ENCODE results near the gene TTR. TPM values are rescaled to one million over a fixed set of nuclear protein-coding genes. Genes with fewer than 3 reads are reported as not detected.

Gene TTR
- total and polyA plus RNA-seq, 4 donors, result 0.51 TPM; not detected in 3

DNA sequence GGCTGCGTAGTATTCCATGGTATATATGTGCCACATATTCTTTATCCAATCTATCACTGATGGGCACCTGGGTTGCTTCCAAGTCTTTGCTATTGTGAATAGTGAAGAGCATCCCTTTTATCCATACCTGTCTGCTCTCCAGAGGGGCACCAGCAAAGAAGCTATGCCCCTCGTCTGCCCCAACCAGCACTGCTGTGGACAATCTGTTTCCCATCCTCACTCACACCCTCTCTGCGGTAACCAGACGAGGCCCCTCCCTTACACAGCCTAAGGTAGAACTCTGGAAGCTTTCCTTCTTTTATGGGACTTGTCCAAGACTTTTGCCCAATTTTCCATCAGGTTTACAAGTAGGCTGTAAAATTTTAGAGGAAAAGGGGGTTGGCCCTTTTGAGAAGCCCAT, 24.9 kb downstream of the TTR start:
- Histone ChIP-seq H3K9me3 (ENCODE audit: control insufficient read depth, low read length) (no peaks in the 10 kb centered on the region), H3K36me3 (ENCODE audit: control insufficient read depth in 1 of 2, insufficient read depth in 2 of 2, low read length in 1 of 2) (no peaks in the 10 kb centered on the region), H3K27ac (ENCODE audit: low read depth in 1 of 2, low read length in 2 of 2) (no peak overlapping the region), H3K4me3 (ENCODE audit: low read length in 2 of 2) (no peak overlapping the region), H3K27me3 (ENCODE audit: control insufficient read depth in 1 of 2, insufficient read depth in 2 of 2, low read length in 1 of 2) (no peaks in the 10 kb centered on the region), H3K4me1 (ENCODE audit: control insufficient read depth in 1 of 2, insufficient read depth in 2 of 2, low read length in 2 of 2) (no peaks in the 10 kb centered on the region)
- intact Hi-C loops (cut with DNase I), result no loop called here
- ATAC-seq (ENCODE audit: low FRiP score) (no peak), DNase-seq (no peak)
- 87 to 88% methylated on average over 4 of the region's 4 CpGs for WGBS, 2 donors

DNA sequence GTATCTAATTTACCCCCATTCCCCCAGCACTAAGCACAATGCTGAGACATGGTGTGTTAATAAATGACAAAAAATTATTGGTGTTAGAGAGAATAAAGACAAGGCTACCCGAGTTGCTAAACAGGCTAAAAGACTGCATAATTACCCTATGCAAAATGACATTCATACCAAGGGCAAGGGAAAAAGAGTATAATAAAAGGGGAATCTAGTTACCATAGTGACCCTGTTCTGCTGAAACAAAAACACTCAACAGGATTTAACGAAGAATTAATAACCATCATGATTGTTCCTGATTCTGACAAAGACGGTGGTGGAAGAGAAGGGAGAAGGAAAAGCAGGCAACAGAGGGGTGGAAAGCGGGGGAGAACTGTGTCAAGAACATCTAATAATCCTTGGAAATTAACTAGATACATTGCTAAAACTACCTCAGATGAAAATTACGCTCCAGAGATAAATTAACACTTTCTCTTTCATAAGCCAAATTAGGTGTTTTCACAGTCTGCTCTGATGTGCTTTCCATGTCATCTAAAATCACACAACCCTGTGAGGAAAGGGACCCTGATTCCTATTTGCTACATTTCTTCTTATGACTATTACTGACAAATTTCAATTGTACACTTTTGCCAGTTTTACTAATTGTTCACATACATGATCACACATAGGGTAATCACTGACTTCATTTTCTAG, 25.5 kb downstream of the TTR start:
- 76 to 78% methylated on average over 5 of the region's 5 CpGs for WGBS, 2 donors
- no peaks in the 10 kb centered on the region for H3K9me3 ChIP-seq (ENCODE audit: control insufficient read depth, low read length)
- ATAC-seq (ENCODE audit: low FRiP score) (no peak), DNase-seq (no peak)
- intact Hi-C loops (cut with DNase I), result no loop called here
- H3K36me3 ChIP-seq (ENCODE audit: control insufficient read depth in 1 of 2, insufficient read depth in 2 of 2, low read length in 1 of 2), result no peaks in the 10 kb centered on the region
- H3K4me3 ChIP-seq (ENCODE audit: low read length in 2 of 2), result no peak overlapping the region
- no peaks in the 10 kb centered on the region for H3K4me1 ChIP-seq (ENCODE audit: control insufficient read depth in 1 of 2, insufficient read depth in 2 of 2, low read length in 2 of 2)
- no peaks in the 10 kb centered on the region for H3K27me3 ChIP-seq (ENCODE audit: control insufficient read depth in 1 of 2, insufficient read depth in 2 of 2, low read length in 1 of 2)
- H3K27ac ChIP-seq (ENCODE audit: low read depth in 1 of 2, low read length in 2 of 2), result no peak overlapping the region

- WGBS, 2 donors, result 93 to 94% methylated on average over 5 of the region's 5 CpGs
- ATAC-seq (ENCODE audit: low FRiP score), result no peak
- H3K36me3 ChIP-seq (ENCODE audit: control insufficient read depth in 1 of 2, insufficient read depth in 2 of 2, low read length in 1 of 2), result no peaks in the 10 kb centered on the region
- H3K27me3 ChIP-seq (ENCODE audit: control insufficient read depth in 1 of 2, insufficient read depth in 2 of 2, low read length in 1 of 2), result no peaks in the 10 kb centered on the region
- no peaks in the 10 kb centered on the region for H3K4me1 ChIP-seq (ENCODE audit: control insufficient read depth in 1 of 2, insufficient read depth in 2 of 2, low read length in 2 of 2)
- DNase-seq, result no peak
- H3K4me3 ChIP-seq (ENCODE audit: low read length in 2 of 2), result no peak overlapping the region
- no peak overlapping the region for H3K27ac ChIP-seq (ENCODE audit: low read depth in 1 of 2, low read length in 2 of 2)
- intact Hi-C loops (cut with DNase I), result no loop called here
- no peaks in the 10 kb centered on the region for H3K9me3 ChIP-seq (ENCODE audit: control insufficient read depth, low read length)
Observed at GRCh38 chr18:31618801-31619200, 27.1 kb downstream of the TTR start.

- no peak for DNase-seq
- Histone ChIP-seq H3K36me3 (ENCODE audit: control insufficient read depth in 1 of 2, insufficient read depth in 2 of 2, low read length in 1 of 2) (no peaks in the 10 kb centered on the region), H3K27ac (ENCODE audit: low read depth in 1 of 2, low read length in 2 of 2) (no peak overlapping the region), H3K27me3 (ENCODE audit: control insufficient read depth in 1 of 2, insufficient read depth in 2 of 2, low read length in 1 of 2) (no peaks in the 10 kb centered on the region), H3K4me1 (ENCODE audit: control insufficient read depth in 1 of 2, insufficient read depth in 2 of 2, low read length in 2 of 2) (no peaks in the 10 kb centered on the region), H3K9me3 (ENCODE audit: control insufficient read depth, low read length) (no peaks in the 10 kb centered on the region), H3K4me3 (ENCODE audit: low read length in 2 of 2) (no peak overlapping the region)
- intact Hi-C loops (cut with DNase I), result no loop called here
- no peak for ATAC-seq (ENCODE audit: low FRiP score)
Observed at GRCh38 chr18:31619291-31619690, 27.6 kb downstream of the TTR start.

- intact Hi-C loops (cut with DNase I), result no loop called here
- Histone ChIP-seq H3K9me3 (ENCODE audit: control insufficient read depth, low read length) (no peaks in the 10 kb centered on the region), H3K27ac (ENCODE audit: low read depth in 1 of 2, low read length in 2 of 2) (no peak overlapping the region), H3K4me1 (ENCODE audit: control insufficient read depth in 1 of 2, insufficient read depth in 2 of 2, low read length in 2 of 2) (no peaks in the 10 kb centered on the region), H3K27me3 (ENCODE audit: control insufficient read depth in 1 of 2, insufficient read depth in 2 of 2, low read length in 1 of 2) (no peaks in the 10 kb centered on the region), H3K4me3 (ENCODE audit: low read length in 2 of 2) (no peak overlapping the region), H3K36me3 (ENCODE audit: control insufficient read depth in 1 of 2, insufficient read depth in 2 of 2, low read length in 1 of 2) (no peaks in the 10 kb centered on the region)
- ATAC-seq (ENCODE audit: low FRiP score), result no peak
- no peak for DNase-seq
- WGBS, 2 donors, result 85 to 89% methylated on average over 13 of the region's 13 CpGs
Observed at GRCh38 chr18:31624892-31625640, 33.4 kb downstream of the TTR start.

DNA sequence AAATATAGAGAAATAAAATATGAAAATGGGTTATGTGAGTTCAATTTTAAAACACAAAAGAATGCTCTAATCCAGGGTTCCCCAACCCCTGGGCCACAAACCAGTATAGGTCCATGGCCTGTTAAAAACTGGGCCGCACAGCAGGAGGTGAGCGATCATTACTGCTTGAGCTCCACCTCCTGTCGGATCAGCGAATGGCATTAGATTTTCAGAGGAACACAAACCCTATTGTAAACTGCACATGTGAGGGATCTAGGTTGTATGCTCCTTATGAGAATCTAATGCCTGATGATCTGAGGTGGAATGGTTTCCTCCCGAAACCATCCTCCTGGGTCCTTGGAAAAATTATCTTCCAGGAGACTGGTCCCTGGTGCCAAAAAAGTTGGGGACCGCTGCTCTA, 34.7 kb downstream of the TTR start:
- no peaks in the 10 kb centered on the region for H3K27me3 ChIP-seq (ENCODE audit: control insufficient read depth in 1 of 2, insufficient read depth in 2 of 2, low read length in 1 of 2)
- 93 to 98% methylated on average over 6 of the region's 6 CpGs for WGBS, 2 donors
- H3K36me3 ChIP-seq (ENCODE audit: control insufficient read depth in 1 of 2, insufficient read depth in 2 of 2, low read length in 1 of 2), result no peaks in the 10 kb centered on the region
- H3K9me3 ChIP-seq (ENCODE audit: control insufficient read depth, low read length), result no peaks in the 10 kb centered on the region
- no peak overlapping the region for H3K4me3 ChIP-seq (ENCODE audit: low read length in 2 of 2)
- intact Hi-C loops (cut with DNase I), result no loop called here
- no peaks in the 10 kb centered on the region for H3K4me1 ChIP-seq (ENCODE audit: control insufficient read depth in 1 of 2, insufficient read depth in 2 of 2, low read length in 2 of 2)
- ATAC-seq (ENCODE audit: low FRiP score), result no peak
- no peak overlapping the region for H3K27ac ChIP-seq (ENCODE audit: low read depth in 1 of 2, low read length in 2 of 2)
- no peak for DNase-seq

DNA sequence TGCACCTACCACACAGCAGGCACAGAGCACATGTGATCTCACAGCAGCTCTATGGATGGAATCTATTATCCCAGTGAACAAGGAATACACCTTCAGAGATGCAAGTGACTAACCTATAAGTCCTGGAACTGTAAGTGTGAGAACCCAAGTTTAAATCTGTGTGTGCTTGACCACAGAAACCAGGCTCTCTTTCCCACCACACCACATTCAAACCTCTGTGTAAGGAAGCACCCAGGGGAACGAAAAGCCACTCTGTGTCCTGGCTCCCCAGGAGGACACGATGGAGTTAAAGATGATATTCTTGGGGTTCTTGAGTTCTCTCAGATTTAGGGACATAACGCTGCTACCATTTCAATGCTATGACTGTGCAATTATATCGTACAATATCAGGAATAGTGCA, 38.9 kb downstream of the TTR start:
- 96 to 98% methylated on average over 4 of the region's 4 CpGs for WGBS, 2 donors
- ATAC-seq (ENCODE audit: low FRiP score) (no peak), DNase-seq (no peak)
- Histone ChIP-seq H3K4me1 (ENCODE audit: control insufficient read depth in 1 of 2, insufficient read depth in 2 of 2, low read length in 2 of 2) (no peaks in the 10 kb centered on the region), H3K27ac (ENCODE audit: low read depth in 1 of 2, low read length in 2 of 2) (no peak overlapping the region), H3K27me3 (ENCODE audit: control insufficient read depth in 1 of 2, insufficient read depth in 2 of 2, low read length in 1 of 2) (no peaks in the 10 kb centered on the region), H3K36me3 (ENCODE audit: control insufficient read depth in 1 of 2, insufficient read depth in 2 of 2, low read length in 1 of 2) (no peaks in the 10 kb centered on the region), H3K9me3 (ENCODE audit: control insufficient read depth, low read length) (no peaks in the 10 kb centered on the region), H3K4me3 (ENCODE audit: low read length in 2 of 2) (no peak overlapping the region)
- intact Hi-C loops (cut with DNase I), result no loop called here

GRCh38 chr18:31631526-31631925, 39.8 kb downstream of the TTR start:
- H3K27ac ChIP-seq (ENCODE audit: low read depth in 1 of 2, low read length in 2 of 2), result no peak overlapping the region
- H3K4me1 ChIP-seq (ENCODE audit: control insufficient read depth in 1 of 2, insufficient read depth in 2 of 2, low read length in 2 of 2), result no peaks in the 10 kb centered on the region
- H3K9me3 ChIP-seq (ENCODE audit: control insufficient read depth, low read length), result no peaks in the 10 kb centered on the region
- DNase-seq (no peak), ATAC-seq (ENCODE audit: low FRiP score) (no peak)
- no peaks in the 10 kb centered on the region for H3K36me3 ChIP-seq (ENCODE audit: control insufficient read depth in 1 of 2, insufficient read depth in 2 of 2, low read length in 1 of 2)
- intact Hi-C loops (cut with DNase I), result no loop called here
- H3K27me3 ChIP-seq (ENCODE audit: control insufficient read depth in 1 of 2, insufficient read depth in 2 of 2, low read length in 1 of 2), result no peaks in the 10 kb centered on the region
- H3K4me3 ChIP-seq (ENCODE audit: low read length in 2 of 2), result no peak overlapping the region
- WGBS, 2 donors, result 97 to 99% methylated on average over 1 of the region's 1 CpG

- no peak overlapping the region for H3K4me3 ChIP-seq (ENCODE audit: low read length in 2 of 2)
- no peaks in the 10 kb centered on the region for H3K4me1 ChIP-seq (ENCODE audit: control insufficient read depth in 1 of 2, insufficient read depth in 2 of 2, low read length in 2 of 2)
- no peak for DNase-seq
- no peak overlapping the region for H3K27ac ChIP-seq (ENCODE audit: low read depth in 1 of 2, low read length in 2 of 2)
- H3K27me3 ChIP-seq (ENCODE audit: control insufficient read depth in 1 of 2, insufficient read depth in 2 of 2, low read length in 1 of 2), result no peaks in the 10 kb centered on the region
- no peaks in the 10 kb centered on the region for H3K36me3 ChIP-seq (ENCODE audit: control insufficient read depth in 1 of 2, insufficient read depth in 2 of 2, low read length in 1 of 2)
- 80 to 83% methylated on average over 1 of the region's 1 CpG for WGBS, 2 donors
- no peak for ATAC-seq (ENCODE audit: low FRiP score)
- no peaks in the 10 kb centered on the region for H3K9me3 ChIP-seq (ENCODE audit: control insufficient read depth, low read length)
- intact Hi-C loops (cut with DNase I), result no loop called here
Observed at GRCh38 chr18:31632356-31632755, 40.7 kb downstream of the TTR start.
